Loucy (cell line): ENCODE measurements around the gene POC1A.

Experiments
- CTCF ChIP-seq: fragments of 200-600 bp; sonication (generic); conservative IDR thresholded peaks from 2 replicates; pipeline ENCODE4 v1.5.1; 2014; ENCODE audit warnings: mild to moderate bottlenecking, antibody characterized with exemption, low read length
- EZH2phosphoT487 ChIP-seq: fragments of 200-600 bp; IDR thresholded peaks from 2 replicates; pipeline ENCODE4 v1.6.1; 2018; ENCODE audit warnings: antibody characterized with exemption, mild to moderate bottlenecking, moderate library complexity, borderline replicate concordance

GRCh38 chr3:52093756-52094545 lies 60.3 kb downstream of the POC1A start:
- no peak for TF ChIP-seq EZH2phosphoT487
- TF ChIP-seq CTCF: no peak
